ENCODE measurements around the gene ARL3. TPM values are rescaled to one million over a fixed set of nuclear protein-coding genes. Genes with fewer than 3 reads are reported as not detected.
A peak's percentile ranks its signal among the peaks of the same experiment; 100 is the strongest.

Gene ARL3
- total and polyA plus RNA-seq, 10 donors, result 2.2 to 5.1 (median 4.0) TPM

- DNase-seq, result peak; percentile 89
- intact Hi-C loops (cut with DNase I; ENCODE audit: low total_unique reads), result no loop called here
- peaks cover 0 to 13% (median 0%) of the 10 kb centered on the region in 6 donors for H3K36me3 ChIP-seq
- peak overlapping the region; percentile 94 to 100 (median 98) for H3K27ac ChIP-seq
- peak overlapping the region; percentile 72 to 98 (median 90) for H3K4me3 ChIP-seq
- TF ChIP-seq POLR2A (IDR thresholded peaks at IDR 0.05) (peak in 1 of 3 donors; percentile 56), POLR2AphosphoS5 (IDR thresholded peaks at IDR 0.05) (peak in 2 of 3 donors; percentile 50 to 63), CTCF (IDR thresholded peaks at IDR 0.05 in 8 of 11, conservative IDR thresholded peaks at IDR 0.05 in 3 of 11) (no peak)
- WGBS, 5 donors, result 0 to 2% (median 1%) methylated on average over 47 to 75 of the region's 76 CpGs
- no peaks in the 10 kb centered on the region for H3K27me3 ChIP-seq (replicated peaks in 1 of 7)
- H3K4me1 ChIP-seq, result peaks cover 21 to 49% (median 35%) of the 10 kb centered on the region in 6 donors
- H3K9me3 ChIP-seq, result no peaks in the 10 kb centered on the region
Observed at GRCh38 chr10:102643336-102644065, 70.7 kb downstream of the ARL3 start.

- 0 to 1% (median 0%) methylated on average over 38 to 45 of the region's 45 CpGs for WGBS, 5 donors
- DNase-seq, result peak; percentile 91
- Histone ChIP-seq H3K4me1 (peaks cover 15 to 42% (median 28%) of the 10 kb centered on the region in 6 donors), H3K9me3 (no peaks in the 10 kb centered on the region), H3K27ac (peak overlapping the region; percentile 94 to 100 (median 98)), H3K4me3 (peak overlapping the region; percentile 72 to 98 (median 90)), H3K36me3 (peaks cover 0 to 6% (median 0%) of the 10 kb centered on the region in 6 donors), H3K27me3 (replicated peaks in 1 of 7) (no peaks in the 10 kb centered on the region)
- no peak for TF ChIP-seq POLR2A (IDR thresholded peaks at IDR 0.05)
- no peak for TF ChIP-seq CTCF (IDR thresholded peaks at IDR 0.05 in 8 of 11, conservative IDR thresholded peaks at IDR 0.05 in 3 of 11)
- peak; percentile 30 to 72 (median 68) for TF ChIP-seq POLR2AphosphoS5 (IDR thresholded peaks at IDR 0.05)
- intact Hi-C loops (cut with DNase I; ENCODE audit: low total_unique reads), result no loop called here
Observed at GRCh38 chr10:102642736-102643335, 71.4 kb downstream of the ARL3 start.

- H3K27me3 ChIP-seq (replicated peaks in 1 of 7), result no peaks in the 10 kb centered on the region
- peak in 4 of 11 experiments; percentile 6 to 42 (median 20) for TF ChIP-seq CTCF (IDR thresholded peaks at IDR 0.05 in 8 of 11, conservative IDR thresholded peaks at IDR 0.05 in 3 of 11)
- TF ChIP-seq POLR2A (IDR thresholded peaks at IDR 0.05), result peak in 2 of 3 donors; percentile 48 to 71
- peak; percentile 89 to 96 (median 93) for TF ChIP-seq POLR2AphosphoS5 (IDR thresholded peaks at IDR 0.05)
- peak overlapping the region; percentile 72 to 98 (median 90) for H3K4me3 ChIP-seq
- H3K27ac ChIP-seq, result peak overlapping the region; percentile 94 to 100 (median 98)
- DNase-seq, result peak; percentile 99
- H3K36me3 ChIP-seq, result no peaks in the 10 kb centered on the region
- H3K4me1 ChIP-seq, result peaks cover 7 to 35% (median 21%) of the 10 kb centered on the region in 6 donors
- intact Hi-C loops (cut with DNase I; ENCODE audit: low total_unique reads), result no loop called here
- H3K9me3 ChIP-seq, result no peaks in the 10 kb centered on the region
- WGBS, 5 donors, result 0 to 1% (median 1%) methylated on average over 27 to 77 of the region's 77 CpGs
Observed at GRCh38 chr10:102641880-102642735, 72.1 kb downstream of the ARL3 start.
